CD14-positive monocyte (primary cell): ENCODE measurements around the gene SPDYE3. TPM values are rescaled to one million over a fixed set of nuclear protein-coding genes. Genes with fewer than 3 reads are reported as not detected.

Experiments used
- DNase-seq, 3 donors: peaks; one replicate each; pipeline ENCODE4 v3.0.0-alpha.2; 2011 to 2022
- H2AFZ ChIP-seq: 2 replicates; pipeline ENCODE4 v1.6.0; 2012; ENCODE audit warnings: mild to moderate bottlenecking, low read depth, low read length, inconsistent platforms; ENCODE audit not compliant: insufficient read depth, poor library complexity, severe bottlenecking
- H3K27ac ChIP-seq, 2 donors: 1 replicate in 1 of 2; 2 replicates in 1 of 2; pipeline ENCODE4 v1.5.1; 2012 to 2013; ENCODE audit warnings: low read length in 2 of 2, control low read depth in 1 of 2, inconsistent platforms in 1 of 2, low read depth in 1 of 2, mild to moderate bottlenecking in 1 of 2
- H3K27me3 ChIP-seq, 2 donors: one replicate each; pipeline versions ENCODE4 v1.6.0 to v1.6.1; 2011 to 2013; ENCODE audit warnings: low read length in 2 of 2; ENCODE audit not compliant: control insufficient read depth in 2 of 2, insufficient read depth in 2 of 2
- H3K36me3 ChIP-seq, 2 donors: replicated peaks in 1 of 2; 1 replicate in 1 of 2; 2 replicates in 1 of 2; pipeline versions ENCODE4 v1.5.1 to v1.6.1; 2012 to 2013; ENCODE audit warnings: low read length in 2 of 2, control low read depth in 1 of 2, inconsistent platforms in 1 of 2, mild to moderate bottlenecking in 1 of 2; ENCODE audit not compliant: insufficient read depth in 2 of 2, control insufficient read depth in 1 of 2
- H3K4me1 ChIP-seq, 2 donors: 1 replicate in 1 of 2; 2 replicates in 1 of 2; pipeline versions ENCODE4 v1.5.1 to v1.6.1; 2012 to 2013; ENCODE audit warnings: low read length in 2 of 2, control low read depth in 1 of 2, inconsistent platforms in 1 of 2, mild to moderate bottlenecking in 1 of 2, moderate library complexity in 1 of 2; ENCODE audit not compliant: insufficient read depth in 2 of 2, control insufficient read depth in 1 of 2
- H3K4me2 ChIP-seq: replicated peaks from 2 replicates; pipeline ENCODE3; 2012; ENCODE audit warnings: low read length, moderate library complexity, mild to moderate bottlenecking; ENCODE audit not compliant: poor library complexity, severe bottlenecking; ENCODE audit errors: extremely low read depth
- H3K4me3 ChIP-seq, 3 experiments: fragments of 200-600 bp in 1 of 3; sonication (generic) in 1 of 3; replicated peaks in 1 of 3; 1 replicate in 2 of 3; 2 replicates in 1 of 3; pipeline ENCODE4 v1.5.1; 2011 to 2013; ENCODE audit warnings: low read length in 3 of 3, mild to moderate bottlenecking in 3 of 3, control low read depth in 2 of 3, low read depth in 2 of 3, inconsistent platforms in 1 of 3, moderate library complexity in 1 of 3
- H3K79me2 ChIP-seq: 2 replicates; pipeline ENCODE4 v1.6.0; 2012; ENCODE audit warnings: mild to moderate bottlenecking, control low read depth, inconsistent platforms, low read length, moderate library complexity; ENCODE audit not compliant: insufficient read depth
- H3K9ac ChIP-seq: 2 replicates; pipeline ENCODE4 v1.6.0; 2017; ENCODE audit warnings: low read length, mild to moderate bottlenecking; ENCODE audit not compliant: insufficient read depth, poor library complexity, severe bottlenecking
- H3K9me3 ChIP-seq, 2 donors: replicated peaks in 1 of 2; 1 replicate in 1 of 2; 2 replicates in 1 of 2; pipeline versions ENCODE4 v1.5.1 to v1.6.1; 2012 to 2013; ENCODE audit warnings: low read length in 2 of 2, control low read depth in 1 of 2; ENCODE audit not compliant: control insufficient read depth in 1 of 2, insufficient read depth in 1 of 2
- H4K20me1 ChIP-seq: 2 replicates; pipeline ENCODE4 v1.6.0; 2012; ENCODE audit warnings: mild to moderate bottlenecking, low read length, control low read depth, moderate library complexity; ENCODE audit not compliant: insufficient read depth
- H3K27ac Mint-ChIP-seq, 7 donors: one replicate each; pipeline ENCODE4 v1.8.0; 2020; ENCODE audit warnings: mild to moderate bottlenecking in 7 of 7, mixed read lengths in 7 of 7, moderate library complexity in 6 of 7, inconsistent platforms in 2 of 7
- H3K27me3 Mint-ChIP-seq, 3 donors: one replicate each; pipeline ENCODE4 v1.8.0; 2021 to 2022; ENCODE audit warnings: low read depth in 3 of 3, mild to moderate bottlenecking in 3 of 3, mixed read lengths in 3 of 3, moderate library complexity in 3 of 3, inconsistent platforms in 1 of 3
- H3K36me3 Mint-ChIP-seq, 2 donors: one replicate each; pipeline ENCODE4 v1.8.0; 2020; ENCODE audit warnings: mixed read lengths in 2 of 2, inconsistent platforms in 1 of 2, mild to moderate bottlenecking in 1 of 2
- H3K4me1 Mint-ChIP-seq: one replicate; pipeline ENCODE4 v1.8.0; 2020; ENCODE audit warnings: mild to moderate bottlenecking, mixed read lengths
- H3K4me3 Mint-ChIP-seq, 2 donors: one replicate each; pipeline ENCODE4 v1.8.0; 2020; ENCODE audit warnings: mild to moderate bottlenecking in 2 of 2, mixed read lengths in 2 of 2, moderate library complexity in 1 of 2
- H3K9me3 Mint-ChIP-seq, 7 donors: one replicate each; pipeline ENCODE4 v1.8.0; 2020 to 2022; ENCODE audit warnings: mixed read lengths in 7 of 7, mild to moderate bottlenecking in 6 of 7, moderate library complexity in 6 of 7, inconsistent platforms in 2 of 7
- CTCF ChIP-seq: fragments of 200-600 bp; IDR thresholded peaks from one replicate; pipeline ENCODE4 v1.8.0; 2022; ENCODE audit warnings: antibody characterized with exemption, mild to moderate bottlenecking
- intact Hi-C, 2 donors: fragments of 100-400 bp; cut with micrococcal nuclease; formaldehyde crosslinking; loops; one replicate each; pipeline versions ENCODE4 v1.15.0 to v1.15.1; 2023
- polyA plus RNA-seq, 3 donors: library from polyadenylated mRNA; depleted of rRNA in 1 of 3; unstranded in 2 of 3; stranded (reverse) in 1 of 3; fragments of 300-500 nt in 2 of 3; fragments of >200 nt in 1 of 3; fragmentation: Illumina TruSeq in 2 of 3; gene quantifications; 1 replicate in 2 of 3; 2 replicates in 1 of 3; pipeline ENCODE4 v1.2.3, GENCODE V29; 2012 to 2021

The SPDYE3 gene
- polyA plus RNA-seq, 3 donors: 0.58 to 1.2 TPM; not detected in 1

- Histone ChIP-seq H3K4me2 (no peak overlapping the region), H3K9ac (no peak overlapping the region), H3K27me3 (no peaks in the 10 kb centered on the region), H3K36me3 (peaks cover 57 to 72% of the 10 kb centered on the region in 2 donors), H4K20me1 (peaks cover 4% of the 10 kb centered on the region), H2AFZ (no peak overlapping the region), H3K79me2 (peaks cover 17% of the 10 kb centered on the region), H3K4me1 (peaks cover 4 to 6% of the 10 kb centered on the region in 2 donors), H3K4me3 (no peak overlapping the region), H3K27ac (no peak overlapping the region), H3K9me3 (no peaks in the 10 kb centered on the region)
- intact Hi-C loops: loop anchor here (5.0 to 10.0 kb wide), 2 partner anchors 55 to 72 kb away; no protein-coding TSS in a partner anchor
- peak overlapping the region in 3 of 7 donors; percentile 20 to 73 (median 50) for H3K27ac Mint-ChIP-seq
- peaks cover 12% of the 10 kb centered on the region for H3K4me1 Mint-ChIP-seq
- H3K4me3 Mint-ChIP-seq: no peak overlapping the region
- peaks cover 65 to 78% of the 10 kb centered on the region in 2 donors for H3K36me3 Mint-ChIP-seq
- no peak for DNase-seq
- peaks cover 0 to 2% (median 0%) of the 10 kb centered on the region in 7 donors for H3K9me3 Mint-ChIP-seq
- TF ChIP-seq CTCF: no peak
- peaks cover 0 to 3% (median 0%) of the 10 kb centered on the region in 3 donors for H3K27me3 Mint-ChIP-seq
Measured at GRCh38 chr7:100346921-100347320, 39.4 kb downstream of the SPDYE3 start.

- no peak overlapping the region for H3K4me3 Mint-ChIP-seq
Measured at GRCh38 chr7:100348805-100349204, 41.3 kb downstream of the SPDYE3 start.

More at GRCh38 chr7:100348805-100349204, 41.3 kb downstream of the SPDYE3 start:
- no peak for DNase-seq
- Histone ChIP-seq H3K27me3 (no peaks in the 10 kb centered on the region), H3K79me2 (peaks cover 13% of the 10 kb centered on the region), H4K20me1 (no peaks in the 10 kb centered on the region), H3K36me3 (peaks cover 64 to 79% of the 10 kb centered on the region in 2 donors), H3K4me3 (no peak overlapping the region), H3K4me2 (no peak overlapping the region), H3K9me3 (no peaks in the 10 kb centered on the region), H2AFZ (no peak overlapping the region), H3K4me1 (peaks cover 4 to 6% of the 10 kb centered on the region in 2 donors), H3K27ac (peak overlapping the region in 1 of 2 donors; percentile 6), H3K9ac (no peak overlapping the region)
- peaks cover 64 to 79% of the 10 kb centered on the region in 2 donors for H3K36me3 Mint-ChIP-seq
- peaks cover 11% of the 10 kb centered on the region for H3K4me1 Mint-ChIP-seq
- intact Hi-C loops: loop anchor here (5.0 to 10.0 kb wide), 2 partner anchors 53 to 74 kb away; no protein-coding TSS in a partner anchor
- peak overlapping the region in 2 of 7 donors; percentile 26 to 65 for H3K27ac Mint-ChIP-seq
- peaks cover 0 to 3% (median 0%) of the 10 kb centered on the region in 3 donors for H3K27me3 Mint-ChIP-seq
- H3K9me3 Mint-ChIP-seq: peaks cover 0 to 2% (median 0%) of the 10 kb centered on the region in 7 donors
- TF ChIP-seq CTCF: no peak
